VCaP (cell line): ENCODE data around the gene EIF3I.

Experiments used
- H3K27ac ChIP-seq: fragments of 450-650 bp; 2 replicates; pipeline ENCODE4 v1.5.1; 2017
- TF ChIP-seq, protein P1 (sequence below): fragments of 450-650 bp; conservative IDR thresholded peaks from 2 replicates; pipeline ENCODE4 v1.5.1; 2017; ENCODE audit warnings: mild to moderate bottlenecking, moderate library complexity

The EIF3I gene

DNA sequence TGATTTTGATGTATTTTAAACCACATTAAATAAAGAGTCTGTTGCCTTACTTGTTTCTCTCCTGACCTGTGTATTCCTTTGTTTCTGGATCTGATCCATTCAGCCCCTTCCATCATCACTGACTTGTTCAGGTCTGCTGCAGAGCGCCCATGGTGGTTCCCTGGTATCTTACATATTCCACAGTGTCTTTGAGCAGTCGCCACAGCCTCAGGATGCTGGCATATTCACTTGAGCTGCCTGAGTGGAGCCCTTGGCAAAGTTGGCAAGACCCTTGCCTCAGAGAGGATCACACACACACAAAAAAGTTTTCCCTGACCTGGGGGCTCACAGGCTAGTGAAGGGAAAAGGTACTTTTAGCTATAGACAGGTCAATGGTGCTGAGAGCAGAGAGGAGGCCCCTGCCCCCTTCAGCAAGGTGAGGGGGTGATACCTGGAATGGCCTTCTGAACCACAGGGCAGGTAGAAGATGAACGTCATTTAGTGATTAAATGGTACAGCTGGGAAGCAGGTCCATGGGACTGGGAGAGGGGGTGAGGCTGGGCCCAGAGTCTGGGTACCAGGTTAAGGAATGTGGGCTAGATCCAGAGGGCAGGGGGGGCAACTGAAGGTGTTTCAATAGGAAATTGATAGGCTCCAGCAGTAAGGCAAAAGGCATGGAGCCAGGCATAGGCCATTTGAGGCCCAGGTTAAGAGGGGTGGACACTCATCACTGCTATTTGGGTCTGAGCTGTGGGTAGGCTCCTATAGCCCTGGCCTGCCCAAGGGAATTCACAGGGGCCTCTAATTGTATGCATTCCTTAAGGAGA, 23.8 kb upstream of the EIF3I start:
- peak overlapping the region; percentile 73; the same call in 1 of the 2 replicates for H3K27ac ChIP-seq
- TF ChIP-seq, protein P1, sequence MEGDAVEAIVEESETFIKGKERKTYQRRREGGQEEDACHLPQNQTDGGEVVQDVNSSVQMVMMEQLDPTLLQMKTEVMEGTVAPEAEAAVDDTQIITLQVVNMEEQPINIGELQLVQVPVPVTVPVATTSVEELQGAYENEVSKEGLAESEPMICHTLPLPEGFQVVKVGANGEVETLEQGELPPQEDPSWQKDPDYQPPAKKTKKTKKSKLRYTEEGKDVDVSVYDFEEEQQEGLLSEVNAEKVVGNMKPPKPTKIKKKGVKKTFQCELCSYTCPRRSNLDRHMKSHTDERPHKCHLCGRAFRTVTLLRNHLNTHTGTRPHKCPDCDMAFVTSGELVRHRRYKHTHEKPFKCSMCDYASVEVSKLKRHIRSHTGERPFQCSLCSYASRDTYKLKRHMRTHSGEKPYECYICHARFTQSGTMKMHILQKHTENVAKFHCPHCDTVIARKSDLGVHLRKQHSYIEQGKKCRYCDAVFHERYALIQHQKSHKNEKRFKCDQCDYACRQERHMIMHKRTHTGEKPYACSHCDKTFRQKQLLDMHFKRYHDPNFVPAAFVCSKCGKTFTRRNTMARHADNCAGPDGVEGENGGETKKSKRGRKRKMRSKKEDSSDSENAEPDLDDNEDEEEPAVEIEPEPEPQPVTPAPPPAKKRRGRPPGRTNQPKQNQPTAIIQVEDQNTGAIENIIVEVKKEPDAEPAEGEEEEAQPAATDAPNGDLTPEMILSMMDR, result no peak

DNA sequence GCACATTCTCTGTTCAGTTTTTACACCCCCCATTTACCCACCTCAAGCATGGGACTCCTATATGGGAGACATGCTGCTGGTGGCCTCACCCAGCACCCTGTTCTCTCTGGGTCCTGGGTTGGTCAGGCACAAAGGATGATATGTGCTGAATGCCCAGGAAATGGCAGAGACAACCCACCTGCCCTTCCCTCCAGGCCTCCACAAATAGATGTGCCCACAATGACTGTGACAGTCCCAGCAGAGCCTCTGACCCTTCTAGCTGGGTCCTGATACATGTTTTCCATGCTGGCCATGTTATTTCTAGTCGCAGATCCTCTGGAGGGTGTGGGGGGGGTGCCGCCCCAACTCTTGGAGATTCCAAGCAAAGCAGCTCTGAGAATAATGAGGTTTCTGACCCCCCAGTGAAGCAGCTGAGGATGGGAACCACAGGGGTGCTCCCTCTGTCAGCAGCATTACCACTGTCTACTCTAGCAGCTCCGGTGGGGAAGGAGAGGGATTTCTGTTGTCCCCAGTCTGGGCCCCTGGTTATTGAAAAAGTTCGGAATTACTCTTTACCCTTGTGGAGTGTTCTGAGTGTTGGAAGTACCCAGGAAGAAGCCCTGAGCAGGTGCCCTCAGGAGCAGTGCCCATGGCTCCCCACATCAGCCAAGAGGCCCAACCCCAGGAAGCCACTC, 23.0 kb upstream of the EIF3I start:
- TF ChIP-seq, protein P1, result no peak
- H3K27ac ChIP-seq, result peak overlapping the region; percentile 73

DNA sequence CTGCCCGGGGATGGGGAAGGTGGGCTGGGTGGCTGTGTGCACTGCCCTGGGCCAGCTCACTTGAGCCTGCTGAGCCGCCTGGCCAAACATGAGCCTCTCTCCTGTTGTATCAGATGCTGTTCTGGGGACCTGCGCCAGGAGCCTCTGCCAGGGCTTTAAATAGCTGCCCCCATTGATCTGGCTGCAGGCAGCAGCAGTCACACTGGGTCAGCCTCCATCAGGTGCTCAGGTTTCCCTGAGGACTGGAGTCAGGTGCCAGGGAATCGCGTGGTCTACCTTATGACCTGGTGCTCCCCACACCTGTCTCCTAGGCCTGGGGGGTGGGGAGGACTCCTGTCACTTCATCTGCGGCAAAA, 22.5 kb upstream of the EIF3I start:
- TF ChIP-seq, protein P1, result no peak
- peak overlapping the region; percentile 73 for H3K27ac ChIP-seq

DNA sequence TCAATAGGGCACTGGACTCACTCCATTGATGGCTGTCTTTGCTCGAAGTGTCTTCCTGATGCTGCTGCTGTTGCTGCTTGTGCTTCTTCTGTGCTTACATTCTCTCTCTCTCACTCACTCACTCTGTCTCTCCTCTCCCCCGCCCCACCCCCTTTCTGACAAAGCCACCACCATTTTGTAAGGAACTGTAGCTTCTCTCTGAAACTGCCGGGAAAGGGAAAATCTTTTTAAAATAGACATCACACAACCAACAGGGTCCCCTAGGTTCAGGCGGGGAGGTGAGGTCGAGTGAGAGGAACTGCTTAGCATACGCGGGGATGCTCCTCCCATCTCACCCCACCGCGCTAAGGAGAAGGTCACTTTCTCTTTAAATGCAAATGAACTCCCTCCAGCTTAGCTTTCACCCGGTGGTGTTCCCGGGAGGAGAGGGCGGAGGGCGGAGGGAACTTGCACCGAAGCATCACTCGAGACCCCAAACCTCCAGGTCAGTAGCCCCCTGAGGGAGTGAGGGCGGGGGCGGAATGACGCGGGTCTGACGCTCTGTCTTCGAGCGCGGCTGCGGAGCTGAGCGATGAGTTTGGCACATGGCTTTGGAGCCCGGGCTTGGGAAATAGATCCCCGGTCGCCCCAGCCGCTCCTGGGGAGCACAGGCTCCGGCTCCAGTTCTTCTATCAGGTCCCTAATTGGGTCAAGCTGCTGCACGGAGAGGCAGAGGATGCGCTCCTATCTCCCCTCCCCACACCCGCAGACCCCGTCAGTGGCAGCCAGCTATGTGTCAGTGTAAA, 21.8 kb upstream of the EIF3I start, which contains the start of gene CCDC28B:
Gene CCDC28B, plus strand, starts transcription at position 370 of the 785 bp plus-strand sequence. CDS start 1,341 bp downstream, outside the sequence.
- peak within 1 kb of the TSS; percentile 73 for H3K27ac ChIP-seq
- TF ChIP-seq, protein P1, result no peak

DNA sequence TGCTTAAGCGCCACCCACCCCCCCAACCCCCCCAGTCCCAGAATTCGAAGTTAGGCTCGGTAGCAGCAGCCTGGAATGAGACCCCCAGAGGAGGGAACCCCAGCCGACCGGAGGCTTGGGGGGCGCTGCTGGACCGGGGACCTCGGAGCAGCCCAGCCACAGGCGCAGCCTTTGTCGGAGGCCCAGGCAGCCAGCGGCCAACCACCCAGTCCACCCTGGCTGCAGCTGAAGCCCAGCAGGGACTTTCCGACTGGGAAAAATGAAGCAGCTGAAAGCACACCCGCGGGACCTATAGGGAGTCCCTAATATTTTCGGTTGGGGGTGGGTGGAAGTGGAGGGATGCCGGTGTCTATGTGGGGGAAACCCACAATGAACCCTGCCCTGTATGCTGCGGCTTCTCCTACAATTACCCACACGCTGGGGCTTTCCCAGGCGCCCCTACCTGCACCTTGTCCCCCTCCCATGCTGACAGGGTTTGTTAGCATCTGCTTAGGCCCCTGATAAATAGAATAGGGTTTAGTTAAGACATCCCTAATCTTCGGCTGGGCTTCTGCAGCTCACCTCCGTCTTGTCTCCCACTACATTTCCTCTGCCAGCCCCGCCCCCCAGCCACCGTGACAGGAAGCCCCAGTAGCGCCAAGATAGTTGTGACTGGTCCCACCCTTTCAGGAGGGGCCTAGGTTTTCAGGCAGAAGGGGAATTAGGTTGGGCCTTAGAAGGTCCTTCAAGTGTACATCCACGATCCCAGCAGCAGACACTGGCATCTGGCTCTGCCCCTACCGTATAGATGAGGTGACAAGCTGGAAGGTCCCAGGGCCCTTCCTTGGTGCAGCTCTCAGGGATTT, 21.0 kb upstream of the EIF3I start:
- H3K27ac ChIP-seq, result peak overlapping the region; percentile 73
- TF ChIP-seq, protein P1, result no peak

DNA sequence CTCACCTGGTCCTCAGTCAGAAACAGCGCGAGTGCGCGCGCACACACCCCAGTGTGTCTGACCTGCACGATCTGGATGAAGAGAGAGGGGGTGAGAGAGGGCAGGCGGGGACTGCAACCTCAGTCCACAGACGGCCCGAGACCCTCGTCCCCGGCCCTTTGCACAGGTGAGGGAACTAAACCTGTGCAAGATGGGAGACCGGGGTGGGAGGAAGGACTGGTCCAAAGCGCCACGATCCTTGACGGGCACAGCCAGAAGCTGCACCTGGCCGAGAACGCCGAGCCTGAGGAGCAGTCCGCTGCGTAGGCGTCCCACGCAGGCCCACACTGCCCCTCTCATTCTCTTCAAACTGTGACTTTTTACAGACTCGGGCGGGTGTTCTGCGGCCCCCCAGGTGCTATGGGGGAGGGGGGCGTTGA, 17.3 kb upstream of the EIF3I start:
- TF ChIP-seq, protein P1, result no peak
- H3K27ac ChIP-seq, result peak overlapping the region; percentile 76; the same call in 1 of the 2 replicates
